GM12878 (cell line): ENCODE measurements around the gene CILP. TPM values are rescaled to one million over a fixed set of nuclear protein-coding genes. Genes with fewer than 3 reads are reported as not detected.

Experiments
- ATAC-seq: fragments of 200-7000 bp; cut with Tn5 transposase; 3 replicates; pipeline ENCODE4 v1.9.1; 2020; ENCODE audit warnings: mild to moderate bottlenecking, moderate library complexity
- BruUV-seq: library from RNA; stranded (reverse); fragments of 400-500 nt; replicated peaks from 2 replicates; lab custom pipeline; 2021; lab: Mats Ljungman, UMichigan
- CTCF ChIA-PET: fragments of 300-600 bp; sonication (Branson Sonifier 250); formaldehyde crosslinking; extraction: SDS; loops from one replicate; lab custom pipeline; 2021; ENCODE audit warnings: inconsistent platforms; lab: Yijun Ruan, JAX
- POLR2A ChIA-PET: fragments of 350-600 bp; formaldehyde crosslinking; extraction: SDS; loops from one replicate; lab custom pipeline; 2021; ENCODE audit warnings: inconsistent platforms; lab: Charles Lee
- RAD21 ChIA-PET: fragments of 300-600 bp; sonication (Branson Sonifier 250); formaldehyde crosslinking; loops from one replicate; lab custom pipeline; 2023; ENCODE audit warnings: antibody characterized with exemption; ENCODE audit not compliant: unreplicated experiment; lab: Charles Lee
- SMC1A ChIA-PET: fragments of 300-600 bp; sonication (Branson Sonifier 250); formaldehyde crosslinking; loops from one replicate; lab custom pipeline; 2023; ENCODE audit not compliant: unreplicated experiment, uncharacterized antibody; lab: Charles Lee
- DNase-seq: peaks from one replicate; pipeline ENCODE4 v3.0.0-alpha.2; 2011; ENCODE audit warnings: low read depth, low spot score
- FAIRE-seq: peaks from 3 replicates; lab custom pipeline; 2011; peaks lifted over from hg19 to GRCh38; lab: Jason Lieb, UNC
- H2AFZ ChIP-seq: 2 replicates; pipeline ENCODE4 v1.6.0; 2011; ENCODE audit warnings: low read depth, low read length, control low read depth; ENCODE audit not compliant: control insufficient read depth
- H3K27ac ChIP-seq: 2 replicates; pipeline ENCODE4 v1.5.1; 2011; ENCODE audit warnings: control low read depth; ENCODE audit not compliant: control insufficient read depth, insufficient read depth
- H3K27me3 ChIP-seq, 2 experiments: replicated peaks in 1 of 2; 2 replicates each; pipeline versions ENCODE4 v1.6.0 to v1.6.1; 2011; ENCODE audit warnings: low read length in 1 of 2; ENCODE audit not compliant: control insufficient read depth in 2 of 2, insufficient read depth in 2 of 2
- H3K36me3 ChIP-seq, 2 experiments: 2 replicates each; pipeline ENCODE4 v1.5.1; 2011; ENCODE audit warnings: low read length in 1 of 2; ENCODE audit not compliant: control insufficient read depth in 2 of 2, insufficient read depth in 2 of 2
- H3K4me1 ChIP-seq: 2 replicates; pipeline ENCODE4 v1.6.1; 2011; ENCODE audit warnings: mild to moderate bottlenecking, low read length, moderate library complexity, mixed read lengths; ENCODE audit not compliant: control insufficient read depth, insufficient read depth
- H3K4me2 ChIP-seq: 2 replicates; pipeline ENCODE4 v1.6.0; 2011; ENCODE audit warnings: control low read depth; ENCODE audit not compliant: control insufficient read depth, insufficient read depth
- H3K4me3 ChIP-seq: fragments of 200-600 bp; sonication (generic); 2 replicates; pipeline ENCODE4 v1.5.1; 2016
- H3K79me2 ChIP-seq: 2 replicates; pipeline ENCODE4 v1.6.0; 2011; ENCODE audit warnings: low read length; ENCODE audit not compliant: control insufficient read depth, insufficient read depth
- H3K9ac ChIP-seq: 2 replicates; pipeline ENCODE4 v1.8.0; 2011; ENCODE audit warnings: low read length, control low read depth, mixed read lengths; ENCODE audit not compliant: control insufficient read depth, insufficient read depth
- H3K9me3 ChIP-seq: replicated peaks from 3 replicates; pipeline ENCODE4 v1.5.1; 2011; ENCODE audit warnings: mild to moderate bottlenecking, low read length; ENCODE audit not compliant: control insufficient read depth, insufficient read depth
- H4K20me1 ChIP-seq: 2 replicates; pipeline ENCODE4 v1.6.0; 2011; ENCODE audit not compliant: control insufficient read depth, insufficient read depth
- BACH1 ChIP-seq: fragments of 450-650 bp; IDR thresholded peaks from 2 replicates; pipeline ENCODE4 v1.6.1; 2017; ENCODE audit warnings: mild to moderate bottlenecking, borderline replicate concordance
- BHLHE40 ChIP-seq, 2 experiments: fragments of 450-650 bp in 1 of 2; IDR thresholded peaks; 2 replicates each; pipeline ENCODE4 v1.6.1; 2011 to 2017; ENCODE audit warnings: low read depth in 2 of 2, borderline replicate concordance in 1 of 2, improper control_type of control experiment in 1 of 2, low read length in 1 of 2, mild to moderate bottlenecking in 1 of 2
- EED ChIP-seq: sonication (generic); IDR thresholded peaks from 2 replicates; pipeline ENCODE4 v1.6.1; 2016; ENCODE audit warnings: antibody characterized with exemption, low read depth
- ESRRA ChIP-seq: IDR thresholded peaks from 2 replicates; pipeline ENCODE4 v1.6.1; 2012; ENCODE audit warnings: mild to moderate bottlenecking, low read length, improper control_type of control experiment
- MEF2A ChIP-seq: IDR thresholded peaks from 2 replicates; pipeline ENCODE4 v1.6.1; 2011; ENCODE audit warnings: low read depth, mild to moderate bottlenecking, low read length, moderate library complexity; ENCODE audit not compliant: insufficient read depth
- MTA3 ChIP-seq: IDR thresholded peaks from 2 replicates; pipeline ENCODE4 v1.6.1; 2012; ENCODE audit warnings: low read length, inconsistent platforms, borderline replicate concordance
- NBN ChIP-seq: fragments of 450-650 bp; IDR thresholded peaks from 2 replicates; pipeline ENCODE4 v1.6.1; 2016
- NFIC ChIP-seq: IDR thresholded peaks from 2 replicates; pipeline ENCODE4 v1.6.1; 2012; ENCODE audit warnings: low read depth, mild to moderate bottlenecking, inconsistent platforms, low read length, moderate library complexity
- NRF1 ChIP-seq: conservative IDR thresholded peaks from 2 replicates; pipeline ENCODE4 v1.6.1; 2011; ENCODE audit warnings: mild to moderate bottlenecking, low read depth, low read length, improper control_type of control experiment
- POU2F2 ChIP-seq: IDR thresholded peaks from 3 replicates; pipeline ENCODE4 v1.6.1; 2011; ENCODE audit warnings: low read depth, mild to moderate bottlenecking, low read length, borderline replicate concordance
- RUNX3 ChIP-seq: IDR thresholded peaks from 2 replicates; pipeline ENCODE4 v1.6.1; 2012; ENCODE audit warnings: low read length, inconsistent platforms
- SIX5 ChIP-seq: IDR thresholded peaks from 2 replicates; pipeline ENCODE4 v1.6.1; 2011; ENCODE audit warnings: mild to moderate bottlenecking, low read depth, low read length, moderate library complexity; ENCODE audit not compliant: severe bottlenecking
- SUZ12 ChIP-seq: fragments of 200-600 bp; sonication (generic); IDR thresholded peaks from one replicate; pipeline ENCODE4 v1.6.1; 2018; ENCODE audit warnings: antibody characterized with exemption, mild to moderate bottlenecking; ENCODE audit not compliant: unreplicated experiment
- WGBS: methylation state at CpG from one replicate; pipeline ENCODE4 v1.1.6; 2016; ENCODE audit warnings: low lambda C conversion rate; ENCODE audit not compliant: insufficient replicate concordance, insufficient coverage; ENCODE audit errors: missing lambda C conversion rate; 5-methylcytosine and 5-hydroxymethylcytosine counted together
- in situ Hi-C: fragments of 300-500 bp; cut with MboI; formaldehyde crosslinking; loops from 9 replicates; pipeline ENCODE4 v1.14.3; 2018; ENCODE audit warnings: mixed read lengths
- intact Hi-C: fragments of 100-400 bp; cut with micrococcal nuclease; formaldehyde crosslinking; loops from one replicate; pipeline ENCODE4 v1.14.2; 2022; ENCODE audit not compliant: unreplicated experiment
- polyA plus RNA-seq, 11 experiments: library from polyadenylated mRNA; depleted of rRNA in 4 of 11; unstranded in 6 of 11; stranded (reverse) in 5 of 11; fragments of >200 nt; fragmentation: Nextera tagmentation in 4 of 11; fragmentation: Illumina TruSeq in 1 of 11; extraction: Ambion mirVana in 4 of 11; extraction: Trizol in 1 of 11; gene quantifications; 1 replicate in 1 of 11; 2 replicates in 10 of 11; pipeline versions ENCODE4 v1.2.1 to v1.2.3, GENCODE V29; 2011 to 2016; ENCODE audit warnings: inconsistent platforms in 2 of 11, missing spikeins in 2 of 11, low read depth in 1 of 11
- total RNA-seq, 4 experiments: library from RNA; depleted of rRNA in 3 of 4; stranded (reverse); fragments of >200 nt in 3 of 4; fragmentation: Illumina TruSeq in 1 of 4; extraction: Trizol in 1 of 4; gene quantifications; 2 replicates each; pipeline versions ENCODE4 v1.2.1 to v1.2.3, GENCODE V29; 2013 to 2021

Gene CILP
- total and polyA plus RNA-seq, 10 of the 15 experiments (the other 5 are each of a cell fraction or from before 2014, with no cell fraction given): 0.03 to 0.06 (median 0.04) TPM; not detected in 4

- Histone ChIP-seq H3K9ac (no peak overlapping the region), H2AFZ (no peak overlapping the region), H3K4me2 (no peak overlapping the region), H4K20me1 (no peaks in the 10 kb centered on the region), H3K9me3 (no peaks in the 10 kb centered on the region), H3K4me3 (no peak overlapping the region), H3K27ac (no peak overlapping the region), H3K79me2 (no peaks in the 10 kb centered on the region)
- SMC1A ChIA-PET: no interaction called here
- intact Hi-C loops: no loop called here
- 67% methylated on average over 12 of the region's 12 CpGs for WGBS
- CTCF ChIA-PET: no interaction called here
- BruUV-seq: no TSS peak
- RAD21 ChIA-PET: no interaction called here
- POLR2A ChIA-PET: no interaction called here
- FAIRE-seq: no peak
- TF ChIP-seq NRF1 (no peak), EED (no peak), BACH1 (no peak), MEF2A (no peak), NFIC (no peak), SUZ12 (no peak), ESRRA (no peak), NBN (no peak), BHLHE40 (IDR thresholded peaks at IDR 0.05; ENCODE audit: borderline replicate concordance in 1 of 2, low read depth in 2 of 2, low read length in 1 of 2) (no peak), POU2F2 (no peak), RUNX3 (no peak), MTA3 (no peak), SIX5 (no peak)
- TF ChIP-seq, all 136 proteins: peak for 0
- in situ Hi-C loops: no loop called here
- Histone ChIP-seq H3K27me3 (no peaks in the 10 kb centered on the region), H3K4me1 (no peaks in the 10 kb centered on the region), H3K36me3 (no peaks in the 10 kb centered on the region)
- DNase-seq: no peak
- ATAC-seq: no peak
Measured at GRCh38 chr15:65198571-65198970, 12.7 kb downstream of the CILP start.
